Endometrial microvascular endothelial cells (primary cell): ENCODE measurements around the gene HOXA3. TPM values are rescaled to one million over a fixed set of nuclear protein-coding genes. Genes with fewer than 3 reads are reported as not detected.

Source experiments
- in situ Hi-C: cut with HindIII; loops from 2 replicates; pipeline ENCODE4 v1.10.0; 2017; ENCODE audit warnings: low sequenced_read_pairs, low pct_unique_long_range_greater_than_20kb; ENCODE audit errors: inconsistent ontology term
- total RNA-seq: library from RNA; depleted of rRNA; stranded (reverse); fragments of >200 nt; gene quantifications from one replicate; pipeline ENCODE4 v1.2.3, GENCODE V29; 2015; ENCODE audit errors: inconsistent ontology term

Gene HOXA3
- total RNA-seq, 1 donor from 2014 or later = 6.6 TPM

DNA sequence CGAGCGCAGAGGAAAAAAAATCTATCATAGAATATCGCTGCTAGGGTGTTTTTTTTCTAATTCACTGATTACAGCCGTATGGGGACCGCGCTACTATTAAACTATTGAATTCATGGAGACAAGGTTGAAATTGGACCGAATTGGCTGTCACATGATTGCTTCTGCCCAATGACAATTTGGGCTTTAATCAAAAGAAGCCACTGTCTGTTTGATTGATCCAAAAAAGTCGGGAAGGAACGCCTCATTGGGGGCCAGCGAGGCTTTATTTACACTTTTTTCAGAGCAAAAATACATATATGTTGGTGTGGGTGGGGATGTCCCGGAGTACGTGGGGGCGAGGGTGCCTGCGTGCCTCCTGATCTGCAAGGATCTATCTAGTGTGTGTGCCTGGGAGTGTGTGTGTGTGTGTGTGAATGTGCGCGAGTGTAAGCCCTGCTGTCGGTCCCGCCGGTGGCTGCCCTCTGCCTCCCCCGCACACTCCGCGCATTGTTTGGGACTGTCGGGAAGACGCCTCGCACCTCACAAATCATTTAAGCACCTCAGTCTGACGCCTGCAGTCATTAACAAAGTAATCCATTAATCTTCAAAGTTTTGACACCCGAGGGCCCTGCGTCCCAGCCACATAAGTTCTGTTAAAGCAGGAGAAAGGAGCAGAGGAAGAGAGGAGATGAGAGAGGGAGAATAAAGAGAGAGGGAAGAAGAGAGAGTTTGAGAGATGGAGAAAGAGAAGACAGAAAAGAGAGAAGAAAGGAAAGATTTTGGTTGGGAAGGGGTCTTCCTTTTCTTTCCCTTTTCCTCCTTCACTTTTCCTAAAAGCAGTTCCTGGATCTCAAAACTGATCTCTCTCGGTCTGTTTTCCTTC lies 49.6 kb downstream of the HOXA3 start, which contains the start of gene HOXA2:
Gene HOXA2, minus strand, starts transcription at position 103 of the 862 bp plus-strand sequence. CDS start 183 bp downstream, outside the sequence.
- in situ Hi-C loops = no loop called here

DNA sequence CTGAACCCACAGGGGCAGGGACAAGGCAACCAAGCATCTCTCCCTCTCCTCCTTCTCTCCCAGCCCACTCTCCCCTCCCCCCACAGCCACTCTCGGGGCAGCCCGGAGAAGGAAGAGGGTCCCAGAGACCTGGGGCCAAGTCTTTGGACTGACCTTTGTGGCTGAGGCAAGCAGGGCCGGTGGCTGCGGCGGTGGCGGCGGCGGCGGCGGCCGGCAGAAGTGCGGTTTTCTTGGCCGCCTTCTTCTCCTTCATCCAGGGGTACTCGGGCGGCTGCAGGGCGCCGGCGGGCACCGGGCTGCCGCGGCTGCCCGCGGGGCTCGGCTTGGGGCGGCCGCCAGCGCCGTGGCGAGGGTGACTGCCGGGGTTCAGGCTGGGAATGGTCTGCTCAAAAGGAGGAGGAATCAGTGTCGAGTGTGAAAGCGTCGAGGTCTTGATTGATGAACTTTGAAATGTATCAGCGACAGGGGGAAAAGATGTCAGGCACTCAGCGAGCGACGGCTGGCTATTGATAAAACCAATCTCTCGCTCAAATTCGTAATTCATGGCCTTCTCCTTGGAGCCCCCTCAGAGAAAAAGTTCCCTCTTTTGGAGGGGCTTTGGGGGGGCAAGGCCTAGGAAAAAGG lies 50.3 kb downstream of the HOXA3 start:
- in situ Hi-C loops = no loop called here

DNA sequence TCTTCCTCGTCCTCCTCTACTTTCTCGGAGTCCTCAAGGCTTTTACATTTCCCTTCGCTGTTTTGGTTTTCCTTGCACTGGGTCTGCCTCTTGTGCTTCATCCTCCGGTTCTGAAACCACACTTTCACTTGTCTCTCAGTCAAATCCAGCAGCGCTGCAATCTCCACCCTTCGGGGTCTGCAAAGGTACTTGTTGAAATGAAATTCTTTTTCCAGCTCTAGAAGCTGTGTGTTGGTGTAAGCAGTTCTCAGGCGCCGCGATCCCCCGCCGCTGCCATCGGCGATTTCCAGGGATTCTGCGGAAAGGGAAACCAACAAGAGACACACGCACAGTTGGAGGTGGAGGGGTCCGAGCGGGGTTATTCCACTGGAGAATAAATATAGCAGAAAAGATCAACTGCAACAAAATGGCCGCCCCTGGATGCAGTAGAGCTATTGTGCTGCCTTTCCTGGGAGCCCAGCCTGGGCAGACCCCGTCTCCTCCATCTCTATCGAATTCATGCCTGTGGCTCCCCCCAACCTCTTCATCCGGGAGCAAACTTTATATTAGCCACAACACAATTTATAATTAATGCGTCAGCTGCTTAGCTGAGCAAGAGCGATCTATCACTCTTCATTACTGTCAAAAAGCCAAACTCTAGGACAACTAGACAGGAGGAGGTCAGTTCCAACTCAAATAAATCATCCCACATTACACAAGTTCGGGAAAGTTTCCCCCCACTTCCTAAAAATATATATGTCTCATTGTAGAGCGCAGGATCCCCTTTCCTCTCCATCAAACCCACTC lies 51.0 kb downstream of the HOXA3 start:
- in situ Hi-C loops = no loop called here

DNA sequence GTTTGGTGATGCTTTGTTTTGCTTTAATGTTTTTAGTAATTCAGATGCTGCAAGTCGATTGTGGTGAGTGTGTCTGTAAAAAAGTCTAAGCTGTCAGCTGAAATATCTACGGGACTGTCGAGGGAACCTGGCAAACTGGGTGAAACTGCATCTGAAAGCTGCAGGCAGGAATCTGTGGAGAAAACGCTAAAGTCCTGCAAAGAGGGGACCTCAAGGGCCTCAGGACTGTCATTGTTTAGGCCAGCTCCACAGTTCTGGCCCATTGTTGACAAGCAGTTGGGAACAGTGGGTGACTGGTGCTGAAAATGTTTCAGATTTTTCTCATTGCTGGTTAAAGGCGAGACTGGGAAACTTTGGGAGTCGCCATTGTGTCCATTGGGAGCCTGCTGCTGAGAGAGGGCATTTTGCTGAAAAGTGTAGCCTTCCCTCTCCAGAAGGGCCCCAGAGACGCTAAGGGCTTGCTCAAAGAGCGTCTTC lies 51.7 kb downstream of the HOXA3 start:
- in situ Hi-C loops = no loop called here

DNA sequence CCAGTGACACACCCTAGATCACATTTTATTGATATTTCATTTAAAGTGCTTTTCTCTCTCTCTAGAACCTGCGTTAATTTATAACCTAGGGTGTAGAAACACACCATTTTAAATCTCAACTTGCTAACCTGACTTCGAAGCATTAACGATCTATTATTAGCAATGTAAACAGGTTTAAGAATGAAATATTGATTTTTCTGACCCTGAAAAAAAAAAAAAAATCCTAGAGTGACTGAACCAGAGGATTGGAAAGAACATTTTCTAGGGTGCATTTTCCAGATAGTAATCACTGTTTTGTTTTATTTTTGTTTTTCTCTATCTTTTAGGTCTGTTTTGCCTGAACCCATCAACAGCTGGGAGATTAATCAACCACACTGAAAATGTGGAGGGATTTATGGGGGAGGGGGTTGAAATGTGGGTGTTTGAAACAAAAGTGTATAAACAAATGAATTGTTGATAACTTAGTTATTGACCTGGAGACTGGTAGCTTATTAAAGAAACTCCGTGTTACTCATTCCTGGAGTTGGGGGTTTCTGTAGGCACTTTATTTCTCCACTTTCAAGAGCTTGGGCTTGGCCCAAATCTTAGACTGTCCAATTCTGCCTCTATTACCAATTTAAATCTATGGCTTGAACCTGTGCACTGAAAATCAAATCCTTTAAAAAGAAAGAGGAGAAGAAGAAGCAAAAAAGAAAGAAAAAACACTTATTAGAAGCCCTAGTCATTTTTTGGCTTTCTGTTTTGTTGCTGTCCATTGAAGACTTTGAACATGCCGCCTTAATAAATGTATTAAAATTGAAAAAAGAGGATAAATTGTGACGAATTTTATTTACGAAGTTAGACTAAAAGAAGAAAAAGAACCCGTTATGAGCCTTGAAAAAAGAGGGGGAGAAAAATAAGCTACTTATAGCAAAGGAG lies 52.7 kb downstream of the HOXA3 start:
- in situ Hi-C loops = no loop called here

GRCh38 chr7:27098578-27099451 lies 53.6 kb downstream of the HOXA3 start:
- in situ Hi-C loops = no loop called here

DNA sequence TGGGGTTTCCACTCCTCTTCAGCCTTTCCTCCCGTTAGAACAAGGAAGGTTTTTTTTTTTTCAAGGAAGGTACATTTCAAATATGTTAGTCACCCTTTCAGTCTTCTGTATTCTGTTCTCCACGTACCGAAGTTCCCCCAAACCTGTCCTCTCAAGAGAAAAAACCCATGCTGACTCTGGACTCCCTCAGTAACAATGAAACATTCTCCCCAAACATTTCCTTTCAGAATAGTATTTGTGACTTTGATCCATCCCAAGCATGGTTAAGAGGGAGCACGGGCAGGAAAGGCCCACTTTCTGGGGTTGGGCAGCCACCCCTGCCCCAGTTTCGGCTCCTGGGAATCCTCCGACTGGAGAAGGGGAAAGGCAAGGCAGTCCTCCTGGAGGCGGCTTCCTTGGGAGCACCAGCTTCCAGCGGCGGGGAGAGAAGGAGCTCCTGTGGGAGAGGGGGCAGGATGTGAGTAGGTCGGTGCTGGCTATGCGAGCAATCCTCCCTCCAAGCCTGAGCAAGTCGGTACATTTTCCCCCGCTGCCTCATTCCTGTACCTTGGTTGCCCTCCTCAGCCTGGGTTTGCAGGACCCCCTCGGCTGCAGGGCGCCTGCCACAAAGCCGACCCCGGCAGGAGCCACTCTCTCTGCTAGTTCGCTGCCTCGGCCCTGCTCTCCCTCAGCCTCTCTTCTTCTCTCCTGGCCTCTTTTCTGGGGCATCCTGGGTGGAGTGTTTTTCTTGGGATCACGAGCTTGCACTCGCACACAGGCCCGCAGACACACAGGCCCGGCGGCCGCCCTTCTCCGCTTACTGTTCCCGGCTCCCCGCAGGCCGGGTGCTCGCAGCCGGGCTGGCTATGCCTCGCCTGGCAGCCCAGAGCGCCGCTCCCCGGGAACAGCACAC lies 54.5 kb downstream of the HOXA3 start:
- in situ Hi-C loops = no loop called here

GRCh38 chr7:27096768-27097514 lies 55.4 kb downstream of the HOXA3 start:
- in situ Hi-C loops = no loop called here

DNA sequence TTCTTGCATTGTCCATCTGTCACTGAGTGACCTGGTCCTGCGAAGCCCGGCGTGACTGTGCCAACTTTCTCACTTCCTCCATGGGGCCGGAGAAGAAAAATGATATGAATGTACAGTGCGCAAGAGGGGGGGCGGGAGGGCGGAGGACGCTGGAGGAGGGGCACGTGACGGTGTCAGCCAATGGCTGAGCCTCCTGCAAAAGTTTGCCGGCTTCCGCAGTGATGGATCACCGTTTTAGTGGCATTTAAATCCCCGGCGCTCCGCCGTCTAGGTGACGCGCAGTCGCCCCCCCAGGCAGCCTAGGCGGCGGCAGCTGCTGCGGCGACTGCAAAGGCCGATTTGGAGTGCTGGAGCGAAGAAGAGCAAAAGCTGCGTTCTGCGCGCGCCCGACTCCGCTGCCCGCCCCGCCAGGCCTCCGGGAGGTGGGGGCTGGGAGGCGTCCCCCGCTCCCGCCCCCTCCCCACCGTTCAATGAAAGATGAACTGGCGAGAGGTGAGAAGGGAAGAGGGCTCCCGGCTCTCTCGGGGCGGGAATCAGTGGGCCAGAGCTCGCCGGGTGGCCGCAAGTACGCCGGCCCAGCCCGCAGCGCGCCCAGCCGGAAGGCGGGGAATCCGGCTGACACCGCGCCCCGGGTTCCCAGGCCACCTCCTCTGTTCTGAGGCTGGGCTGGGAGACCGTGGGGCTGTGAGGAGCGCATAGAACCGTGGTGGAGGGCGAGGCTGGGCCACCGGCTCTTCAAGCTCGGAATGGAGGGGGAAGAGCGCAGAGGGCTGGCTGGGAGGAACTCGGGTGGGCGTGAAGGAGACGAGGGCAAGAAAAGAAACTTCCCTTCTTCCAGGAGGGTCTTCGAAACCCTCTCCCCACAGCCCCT lies 56.3 kb downstream of the HOXA3 start, which contains the start of gene HOXA1:
Gene HOXA1, minus strand, starts transcription at position 104 of the 871 bp plus-strand sequence. Its CDS starts 88 bp downstream, at position 16.
- in situ Hi-C loops = no loop called here

DNA sequence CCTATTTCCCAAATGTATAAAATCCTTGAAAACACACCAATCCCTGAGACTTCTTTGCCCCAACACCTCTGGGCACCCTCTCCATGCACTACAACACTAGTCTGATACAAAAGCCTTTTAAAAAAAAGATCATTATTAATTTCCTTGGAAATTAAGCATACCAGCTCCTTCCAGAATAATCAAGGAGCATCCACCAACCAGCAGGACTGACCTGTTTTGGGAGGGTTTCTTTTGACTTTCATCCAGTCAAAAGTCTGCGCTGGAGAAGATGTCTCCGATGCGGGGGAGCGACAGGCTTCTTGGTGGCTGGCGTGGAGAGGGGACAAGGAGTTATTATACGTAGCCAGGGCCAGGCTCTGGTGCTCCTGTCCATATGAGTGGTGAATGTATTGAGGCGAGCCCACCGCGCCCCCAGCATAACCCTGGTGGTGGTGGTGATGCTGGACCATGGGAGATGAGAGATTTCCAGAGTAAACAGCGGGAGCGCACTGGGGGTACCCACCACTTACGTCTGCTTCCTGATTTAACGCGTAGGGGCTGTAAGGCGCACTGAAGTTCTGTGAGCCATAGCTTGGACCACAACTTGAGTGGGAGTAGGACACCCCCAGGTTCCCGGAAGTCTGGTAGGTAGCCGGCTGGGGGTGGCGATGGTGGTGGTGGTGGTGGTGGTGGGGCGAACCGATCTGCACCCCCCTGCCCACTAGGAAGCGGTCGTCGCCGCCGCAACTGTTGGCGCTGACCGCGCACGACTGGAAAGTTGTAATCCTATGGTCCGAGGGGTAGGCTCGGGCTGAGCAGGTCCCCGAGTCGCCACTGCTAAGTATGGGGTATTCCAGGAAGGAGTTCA lies 57.1 kb downstream of the HOXA3 start:
- in situ Hi-C loops = no loop called here

- in situ Hi-C loops = loop anchor here (5.0 kb wide), 1 partner anchor 33 kb away; no protein-coding TSS in a partner anchor
Observed at GRCh38 chr7:27094304-27095049, 57.9 kb downstream of the HOXA3 start.

DNA sequence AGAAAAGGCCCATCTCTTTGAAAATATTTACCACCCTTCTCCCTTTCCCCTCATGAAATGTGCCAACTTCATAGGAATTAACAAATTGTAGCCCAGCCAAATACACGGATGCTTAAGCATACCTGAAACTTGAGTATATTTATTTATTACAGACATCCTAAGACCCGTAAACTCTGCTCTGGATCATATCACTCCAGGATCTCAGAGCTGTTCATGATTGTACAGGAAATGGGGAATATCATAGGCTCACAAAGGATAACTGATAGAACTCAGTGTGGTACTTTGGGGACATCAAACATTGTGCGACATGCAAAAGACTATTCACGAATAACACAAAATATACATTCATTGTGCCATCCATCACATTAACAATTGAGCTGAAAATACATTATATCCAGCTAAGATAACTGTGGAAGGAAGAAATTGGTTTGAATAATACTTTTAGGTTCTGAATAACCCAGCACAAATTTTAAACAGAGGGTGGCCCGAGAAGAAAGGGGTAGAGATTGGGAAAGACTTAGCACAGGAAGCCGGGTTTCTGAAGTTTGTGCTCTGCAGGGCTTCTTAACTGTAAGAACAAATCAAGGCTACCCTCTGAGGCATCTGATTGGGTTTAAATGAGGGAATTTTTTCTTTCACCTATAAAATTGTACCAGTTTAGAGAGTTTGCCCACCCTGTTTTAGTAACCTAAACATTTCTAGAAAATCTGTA lies 59.0 kb downstream of the HOXA3 start:
- in situ Hi-C loops = loop anchor here (5.0 kb wide), 1 partner anchor 34 kb away; no protein-coding TSS in a partner anchor

- in situ Hi-C loops = loop anchor here (5.0 kb wide), 1 partner anchor 35 kb away; no protein-coding TSS in a partner anchor
Observed at GRCh38 chr7:27092819-27093110, 59.6 kb downstream of the HOXA3 start.
